Fibroblast of villous mesenchyme (primary cell): ENCODE measurements around the gene USP10. TPM values are rescaled to one million over a fixed set of nuclear protein-coding genes. Genes with fewer than 3 reads are reported as not detected.
"Not testable (repeated sequence)": the region's sequence is repeated elsewhere in the genome, so short reads cannot be mapped to it uniquely, and the experiment has no call there.

Experiments
- DNase-seq: peaks from one replicate; pipeline ENCODE4 v3.0.0-alpha.2; 2010; ENCODE audit warnings: low read depth
- H3K4me3 ChIP-seq: 2 replicates; pipeline ENCODE4 v1.5.1; 2011; ENCODE audit warnings: low read depth, mild to moderate bottlenecking, low read length
- total RNA-seq: library from RNA; depleted of rRNA; stranded (reverse); fragments of >200 nt; gene quantifications from 2 replicates; pipeline ENCODE4 v1.2.3, GENCODE V29; 2012
- TF ChIP-seq, protein P1 (sequence below): IDR thresholded peaks from 2 replicates; pipeline ENCODE4 v1.5.1; 2012; ENCODE audit warnings: low read depth, mild to moderate bottlenecking, low read length; ENCODE audit not compliant: insufficient read depth

Gene USP10
- total RNA-seq, 1 donor, result 65.2 TPM

DNA sequence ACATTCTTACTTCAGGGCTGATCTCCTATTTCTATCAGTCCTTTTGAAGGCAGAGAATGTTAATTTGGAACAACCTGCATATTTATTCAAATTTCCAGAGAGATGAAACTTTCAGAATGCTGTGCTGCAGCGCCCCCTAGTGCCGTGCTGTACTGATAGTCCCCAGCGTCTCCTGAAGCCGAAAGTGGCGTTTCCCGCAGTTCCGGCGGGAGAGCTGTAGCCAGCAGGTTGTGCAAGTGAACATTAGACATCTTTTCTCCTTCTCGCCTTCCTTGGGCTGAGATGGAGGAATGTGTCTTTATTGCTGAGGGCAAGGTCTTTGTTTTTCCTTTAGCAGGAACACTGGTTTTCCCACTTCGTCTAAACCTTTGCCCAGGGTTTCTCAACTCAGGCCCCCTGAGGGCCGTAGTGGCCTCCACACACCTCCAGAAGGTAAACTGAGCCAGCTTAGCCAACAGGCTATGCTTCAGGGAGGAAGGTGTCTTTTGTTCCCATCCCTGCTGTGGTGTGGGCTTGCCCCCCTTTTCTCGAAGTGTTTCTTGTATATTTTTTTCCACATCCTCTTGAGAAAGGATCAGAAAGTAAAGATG is 26.4 kb downstream of the USP10 start:
- peak; percentile 87 for DNase-seq
- H3K4me3 ChIP-seq, result no peak overlapping the region

DNA sequence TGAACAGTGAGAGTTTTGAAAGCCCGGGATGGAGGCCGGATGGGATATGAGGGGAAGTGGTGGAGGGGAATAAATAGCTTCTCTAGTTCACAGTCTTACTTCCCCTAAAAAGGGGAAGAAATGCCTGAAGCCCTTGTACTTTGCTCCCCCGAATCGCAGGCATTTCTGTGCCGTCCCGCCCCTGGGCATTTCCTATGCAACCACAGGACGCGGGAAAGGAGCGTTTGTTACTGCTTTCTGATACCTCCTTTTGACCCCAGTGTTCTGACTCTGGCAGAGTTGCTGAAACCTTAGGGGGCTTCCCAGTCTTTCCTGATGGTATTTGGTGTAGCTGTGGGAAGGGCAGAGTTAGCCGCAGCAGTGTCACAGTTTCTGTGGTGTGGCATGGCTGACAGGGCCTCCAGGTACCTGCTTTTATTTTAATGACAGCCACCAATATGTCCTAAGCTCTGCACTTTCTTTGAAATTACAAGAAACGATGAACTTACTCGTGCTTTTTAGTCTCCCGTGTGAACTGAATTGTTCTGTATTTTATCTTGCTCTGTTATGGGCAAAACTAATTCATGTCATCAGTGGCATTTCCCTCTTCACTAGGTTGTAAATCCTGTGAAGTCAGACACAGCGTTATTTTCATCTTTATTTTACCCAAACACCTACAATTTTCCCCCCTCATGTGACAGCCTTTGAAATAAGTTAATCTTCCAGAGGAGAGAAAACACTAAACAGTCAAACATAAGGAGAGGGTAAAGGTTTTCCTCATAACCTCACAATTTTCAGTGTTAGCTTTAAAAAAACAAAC is 27.1 kb downstream of the USP10 start:
- TF ChIP-seq, protein P1, sequence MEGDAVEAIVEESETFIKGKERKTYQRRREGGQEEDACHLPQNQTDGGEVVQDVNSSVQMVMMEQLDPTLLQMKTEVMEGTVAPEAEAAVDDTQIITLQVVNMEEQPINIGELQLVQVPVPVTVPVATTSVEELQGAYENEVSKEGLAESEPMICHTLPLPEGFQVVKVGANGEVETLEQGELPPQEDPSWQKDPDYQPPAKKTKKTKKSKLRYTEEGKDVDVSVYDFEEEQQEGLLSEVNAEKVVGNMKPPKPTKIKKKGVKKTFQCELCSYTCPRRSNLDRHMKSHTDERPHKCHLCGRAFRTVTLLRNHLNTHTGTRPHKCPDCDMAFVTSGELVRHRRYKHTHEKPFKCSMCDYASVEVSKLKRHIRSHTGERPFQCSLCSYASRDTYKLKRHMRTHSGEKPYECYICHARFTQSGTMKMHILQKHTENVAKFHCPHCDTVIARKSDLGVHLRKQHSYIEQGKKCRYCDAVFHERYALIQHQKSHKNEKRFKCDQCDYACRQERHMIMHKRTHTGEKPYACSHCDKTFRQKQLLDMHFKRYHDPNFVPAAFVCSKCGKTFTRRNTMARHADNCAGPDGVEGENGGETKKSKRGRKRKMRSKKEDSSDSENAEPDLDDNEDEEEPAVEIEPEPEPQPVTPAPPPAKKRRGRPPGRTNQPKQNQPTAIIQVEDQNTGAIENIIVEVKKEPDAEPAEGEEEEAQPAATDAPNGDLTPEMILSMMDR, result no peak
- H3K4me3 ChIP-seq, result no peak overlapping the region
- DNase-seq, result no peak

More for the DNA sequence above, 26.4 kb downstream of the USP10 start:
- TF ChIP-seq, protein P1, result peak; percentile 93

DNA sequence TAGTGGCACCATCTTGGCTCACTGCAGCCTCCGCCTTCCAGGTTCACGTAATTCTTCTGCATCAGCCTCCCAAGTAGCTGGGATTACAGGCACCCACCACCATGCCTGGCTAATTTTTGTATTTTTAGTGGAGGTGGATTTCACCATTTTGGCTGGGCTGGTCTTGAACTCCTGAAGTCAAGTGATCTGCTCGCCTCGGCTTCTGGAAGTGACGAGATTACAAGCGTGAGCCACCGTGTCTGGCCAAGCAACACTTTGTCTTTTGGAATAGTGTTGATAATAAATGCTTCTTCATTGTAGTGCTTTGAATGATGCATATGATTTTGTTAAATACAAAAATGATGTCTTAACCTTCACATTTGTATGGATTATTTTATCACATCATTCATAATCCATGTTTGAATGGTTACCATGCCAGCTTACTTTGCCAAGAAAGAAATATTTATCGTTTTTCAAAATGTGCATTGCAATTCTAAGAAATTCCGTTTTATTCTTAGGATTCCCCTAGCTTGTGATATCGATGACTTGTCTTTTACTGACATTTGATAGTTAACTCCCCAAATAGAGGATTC is 29.1 kb downstream of the USP10 start:
- no peak for DNase-seq
- TF ChIP-seq, protein P1, result no peak
- no peak overlapping the region for H3K4me3 ChIP-seq

DNA sequence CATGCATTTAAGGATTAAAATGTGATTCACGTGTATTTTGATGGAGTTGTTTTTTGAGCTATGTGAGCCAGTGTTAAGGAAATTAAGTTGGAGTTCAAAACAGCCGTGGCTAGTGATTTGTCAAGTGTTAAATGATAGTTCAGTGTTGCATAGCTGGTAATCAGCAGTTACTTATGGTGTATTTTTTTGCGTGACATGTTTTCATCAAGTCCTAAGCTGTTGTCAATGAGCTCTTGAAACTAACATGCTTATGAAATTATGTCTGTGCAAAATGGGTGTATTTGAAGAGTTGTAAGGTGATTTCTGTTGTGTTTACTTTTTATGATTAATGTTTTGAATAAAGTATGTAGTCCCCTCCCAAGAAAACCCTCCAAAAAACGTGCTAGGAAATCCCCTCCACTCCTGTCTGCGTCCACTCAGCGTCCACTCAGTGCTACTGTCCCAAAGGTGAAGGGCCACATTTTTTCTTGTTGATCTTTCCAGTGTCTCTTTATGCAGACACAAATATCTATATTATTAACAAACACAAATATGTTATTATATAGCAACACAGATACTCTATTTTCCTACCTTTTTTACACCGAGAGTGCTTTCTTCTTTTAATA is 30.0 kb downstream of the USP10 start:
- TF ChIP-seq, protein P1, result no peak
- peak overlapping the region; percentile 46 for H3K4me3 ChIP-seq
- DNase-seq, result no peak

DNA sequence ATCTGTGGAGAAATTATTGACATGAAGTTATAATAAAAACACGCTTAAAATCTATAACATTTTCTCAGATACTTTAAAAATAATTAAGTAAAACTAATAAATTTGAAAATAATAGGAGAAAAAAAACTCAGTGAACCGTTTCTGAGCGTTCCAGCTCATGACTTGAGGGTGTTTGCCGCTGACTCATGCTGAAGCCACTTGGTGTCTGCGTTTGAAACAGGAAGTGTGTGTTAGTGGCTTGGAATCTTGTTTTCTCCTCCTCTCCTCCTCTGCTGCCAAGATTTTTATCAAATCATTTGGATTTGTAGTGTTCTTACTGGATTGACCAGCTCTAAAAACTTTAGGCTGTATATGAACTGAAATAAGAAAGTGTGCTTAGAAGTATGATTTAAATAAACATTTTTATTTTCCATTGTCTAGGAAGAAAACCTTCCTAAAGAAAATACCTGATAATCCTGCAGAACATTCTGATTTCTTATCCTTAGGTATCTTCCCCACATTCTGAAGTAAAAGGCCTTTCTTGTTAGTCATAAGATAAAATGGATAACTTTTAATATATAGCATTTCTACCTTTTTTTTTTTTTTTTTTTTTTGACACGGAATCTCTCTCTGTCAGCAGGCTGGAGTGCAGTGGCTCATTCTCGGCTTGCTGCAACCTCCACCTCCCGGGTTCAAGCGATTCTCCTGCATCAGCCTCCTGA is 30.8 kb downstream of the USP10 start:
- DNase-seq, result peak; percentile 95
- TF ChIP-seq, protein P1, result no peak
- H3K4me3 ChIP-seq, result peak overlapping the region; percentile 46

DNA sequence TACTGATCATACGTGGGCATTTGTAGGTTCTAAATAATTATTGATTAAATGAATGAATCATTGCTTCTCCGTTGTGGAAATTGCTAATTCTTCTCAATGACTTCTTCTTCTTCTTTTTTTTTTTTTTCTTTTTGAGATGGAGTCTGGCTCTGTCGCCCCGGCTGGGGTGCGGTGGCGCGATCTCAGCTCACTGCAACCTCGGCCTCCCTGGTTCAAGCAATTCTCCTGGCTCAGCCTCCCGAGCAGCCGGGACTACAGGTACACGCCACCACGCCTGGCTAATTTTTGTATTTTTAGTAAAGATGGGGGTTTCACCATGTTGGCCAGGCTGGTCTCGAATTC is 32.5 kb downstream of the USP10 start:
- H3K4me3 ChIP-seq, DNase-seq: not testable (repeated sequence)
